Cerebellar nuclear complex (tissue), 1 donor: ENCODE measurements around the gene CCNL1.
"Not testable (repeated sequence)": the region's sequence is repeated elsewhere in the genome, so short reads cannot be mapped to it uniquely, and the experiment has no call there.

ENCODE experiments used
- DNase-seq, 2 experiments: peaks; one replicate each; lab custom pipeline; 2025; lab: John Stamatoyannopoulos, UW

The CCNL1 gene

GRCh38 chr3:157159762-157160657, at the start of gene CCNL1:
CCNL1 (minus strand) TSS chr3:157160147; CDS start chr3:157160094, 53 bp downstream.
- peak; percentile 45 to 61 for DNase-seq

GRCh38 chr3:157204880-157205279, 44.9 kb upstream of the CCNL1 start:
- DNase-seq: no peak

GRCh38 chr3:157204431-157204830, 44.5 kb upstream of the CCNL1 start:
- no peak for DNase-seq

DNA sequence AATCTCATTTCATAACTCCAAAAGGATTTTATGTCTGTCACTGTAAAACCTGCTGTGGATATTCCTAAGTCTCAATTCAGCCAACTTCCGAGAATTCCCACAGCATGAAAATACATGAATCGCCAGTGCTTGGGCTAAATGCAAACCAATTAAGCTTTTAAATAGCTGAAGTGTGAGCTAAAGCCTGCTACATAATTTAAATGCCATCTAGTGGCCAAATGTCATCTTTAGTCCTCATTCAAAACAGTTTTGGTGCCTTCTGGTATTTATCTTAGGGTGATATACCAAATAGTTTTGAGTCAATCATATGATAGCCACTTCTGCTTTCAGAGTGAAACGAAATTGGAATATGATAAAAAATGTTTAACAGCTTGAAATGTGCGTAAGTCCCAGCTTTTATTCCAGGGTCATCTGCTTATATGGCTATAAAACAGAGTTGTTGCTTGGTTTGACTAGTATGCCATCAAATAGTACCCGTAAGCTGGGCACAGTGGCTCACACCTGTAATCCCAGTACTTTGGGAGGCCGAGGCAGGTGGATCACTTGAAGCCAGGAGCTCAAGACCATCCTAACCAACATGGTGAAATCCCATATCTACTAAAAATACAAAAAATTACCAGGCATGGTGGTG, 41.8 kb upstream of the CCNL1 start:
- no peak for DNase-seq

DNA sequence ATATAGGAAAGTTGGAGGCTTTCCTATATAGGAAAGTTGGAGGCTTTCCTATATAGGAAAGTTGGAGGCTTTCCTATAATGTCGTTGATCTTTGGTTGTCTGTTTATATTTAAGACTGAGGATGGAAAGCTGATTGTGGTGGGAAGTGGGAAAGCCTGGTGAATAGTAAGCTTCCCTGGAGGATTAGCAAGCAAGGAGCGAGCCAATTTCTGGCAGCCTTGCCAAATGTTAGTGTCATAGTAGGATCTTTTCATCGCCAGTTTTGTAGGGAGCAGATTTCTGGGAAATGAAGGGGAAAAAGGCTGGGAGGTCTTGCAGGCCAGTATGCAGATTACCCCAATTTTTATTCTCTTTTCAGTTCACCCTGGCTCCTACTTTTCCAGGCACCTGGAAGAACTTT, 39.9 kb upstream of the CCNL1 start:
- DNase-seq: no peak

DNA sequence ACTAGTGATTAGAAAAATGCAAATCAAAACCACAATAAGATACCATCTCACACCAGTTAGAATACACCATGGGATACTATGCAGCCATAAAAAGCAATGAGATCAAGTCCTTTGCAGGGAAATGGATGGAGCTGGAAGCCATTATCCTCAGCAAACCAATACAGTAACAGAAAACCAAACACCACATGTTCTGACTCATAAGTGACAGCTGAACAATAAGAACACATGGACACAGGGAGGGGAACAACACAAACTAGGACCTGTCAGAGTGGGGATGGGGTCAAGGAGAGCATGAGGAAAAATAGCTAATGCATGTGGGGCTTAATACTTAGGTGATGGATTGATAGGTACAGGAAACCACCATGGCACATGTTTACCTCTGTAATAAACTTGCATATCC, 36.0 kb upstream of the CCNL1 start:
- no peak for DNase-seq

DNA sequence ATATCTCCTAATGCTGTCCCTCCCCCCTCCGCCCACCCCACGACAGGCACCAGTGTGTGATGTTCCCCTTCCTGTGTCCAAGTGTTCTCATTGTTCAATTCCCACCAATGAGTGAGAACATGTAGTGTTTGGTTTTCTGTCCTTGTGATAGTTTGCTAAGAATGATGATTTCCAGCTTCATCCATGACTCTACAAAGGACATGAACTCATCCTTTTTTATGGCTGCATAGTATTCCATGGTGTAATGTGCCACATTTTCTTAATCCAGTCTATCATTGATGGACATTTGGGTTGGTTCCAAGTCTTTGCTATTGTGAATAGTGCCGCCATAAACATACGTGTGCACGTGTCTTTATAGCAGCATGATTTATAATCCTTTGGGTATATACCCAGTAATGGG, 31.2 kb upstream of the CCNL1 start:
- not testable (repeated sequence) for DNase-seq

GRCh38 chr3:157190380-157190872, 30.5 kb upstream of the CCNL1 start:
- no peak for DNase-seq

GRCh38 chr3:157188391-157188790, 28.4 kb upstream of the CCNL1 start:
- no peak for DNase-seq

GRCh38 chr3:157182879-157183278, 22.9 kb upstream of the CCNL1 start:
- DNase-seq: no peak

- DNase-seq: no peak
Measured at GRCh38 chr3:157180262-157180661, 20.3 kb upstream of the CCNL1 start.

- DNase-seq: no peak
Measured at GRCh38 chr3:157179365-157179803, 19.4 kb upstream of the CCNL1 start.

DNA sequence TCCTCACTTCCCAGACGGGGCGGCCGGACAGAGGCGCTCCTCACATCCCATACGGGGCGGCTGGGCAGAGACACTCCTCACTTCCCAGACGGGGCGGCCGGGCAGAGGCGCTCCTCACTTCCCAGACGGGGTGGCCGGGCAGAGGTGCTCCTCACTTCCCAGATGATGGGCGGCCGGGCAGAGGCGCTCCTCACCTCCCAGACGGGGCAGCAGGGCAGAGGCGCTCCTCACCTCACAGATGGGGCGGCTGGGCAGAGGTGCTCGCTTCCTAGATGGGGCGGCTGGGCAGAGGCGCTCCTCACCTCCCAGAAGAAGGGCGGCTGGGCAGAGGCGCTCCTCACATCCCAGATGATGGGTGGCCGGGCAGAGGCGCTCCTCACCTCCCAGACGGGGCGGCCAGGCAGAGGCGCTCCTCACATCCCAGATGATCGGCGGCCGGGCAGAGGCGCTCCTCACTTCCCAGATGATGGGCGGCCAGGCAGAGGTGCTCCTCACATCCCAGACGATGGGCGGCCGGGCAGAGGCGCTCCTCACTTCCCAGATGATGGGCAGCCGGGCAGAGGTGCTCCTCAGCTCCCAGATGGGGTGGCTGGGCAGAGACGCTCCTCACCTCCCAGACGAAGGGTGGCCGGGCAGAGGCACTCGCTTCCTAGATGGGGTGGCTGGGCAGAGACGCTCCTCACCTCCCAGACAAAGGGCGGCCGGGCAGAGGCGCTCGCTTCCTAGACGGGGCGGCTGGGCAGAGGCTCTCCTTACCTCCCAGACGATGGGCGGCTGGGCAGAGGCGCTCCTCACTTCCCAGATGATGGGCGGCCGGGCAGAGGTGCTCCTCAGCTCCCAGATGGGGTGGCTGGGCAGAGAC, 18.8 kb upstream of the CCNL1 start:
- DNase-seq: not testable (repeated sequence)

- not testable (repeated sequence) for DNase-seq
Measured at GRCh38 chr3:157177801-157178453, 18.0 kb upstream of the CCNL1 start.

- no peak for DNase-seq
Measured at GRCh38 chr3:157176934-157177333, 17.0 kb upstream of the CCNL1 start.

DNA sequence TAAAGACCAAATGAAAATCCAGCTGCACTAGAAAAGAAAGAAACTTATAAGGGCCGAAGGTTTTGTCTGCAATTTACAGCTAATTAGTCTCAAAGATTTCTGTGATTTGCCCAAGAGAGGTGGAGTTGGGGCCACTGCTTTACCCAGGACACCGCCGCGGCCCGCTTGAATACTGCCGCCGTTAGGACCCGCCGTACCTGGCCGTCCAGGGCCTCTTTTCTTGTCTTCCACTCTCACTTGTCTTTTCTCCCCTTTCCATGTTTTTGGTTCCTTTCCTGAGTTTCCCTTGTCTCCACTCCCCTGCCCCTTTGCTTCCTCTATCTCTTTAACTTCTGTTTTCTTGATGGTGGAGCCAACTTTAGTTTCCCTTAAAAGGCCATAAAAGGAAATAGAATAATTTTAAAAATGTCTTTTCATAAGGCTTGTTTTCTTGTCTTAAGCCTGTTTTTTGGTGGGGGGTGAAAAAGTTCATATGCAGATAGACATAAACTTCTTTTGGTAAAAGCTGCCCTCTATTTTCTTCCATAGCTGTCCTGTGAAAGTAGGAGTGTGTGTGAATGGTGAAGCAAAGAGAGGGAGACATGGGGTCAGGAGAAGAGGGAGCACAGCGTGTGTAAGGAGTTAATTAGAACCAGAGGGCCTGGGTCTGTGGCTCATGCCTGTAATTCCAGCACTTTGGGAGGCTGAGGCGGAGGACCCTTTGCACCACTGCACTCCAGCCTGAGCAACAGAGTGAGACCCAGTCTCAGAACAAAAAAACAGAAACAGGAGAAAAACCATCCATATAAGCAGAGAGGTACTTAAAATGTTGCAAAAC, 16.0 kb upstream of the CCNL1 start:
- DNase-seq: peak in 1 of 2 experiments; percentile 3

- DNase-seq: peak; percentile 87 to 93
Measured at GRCh38 chr3:157174649-157175498, 14.9 kb upstream of the CCNL1 start.

DNA sequence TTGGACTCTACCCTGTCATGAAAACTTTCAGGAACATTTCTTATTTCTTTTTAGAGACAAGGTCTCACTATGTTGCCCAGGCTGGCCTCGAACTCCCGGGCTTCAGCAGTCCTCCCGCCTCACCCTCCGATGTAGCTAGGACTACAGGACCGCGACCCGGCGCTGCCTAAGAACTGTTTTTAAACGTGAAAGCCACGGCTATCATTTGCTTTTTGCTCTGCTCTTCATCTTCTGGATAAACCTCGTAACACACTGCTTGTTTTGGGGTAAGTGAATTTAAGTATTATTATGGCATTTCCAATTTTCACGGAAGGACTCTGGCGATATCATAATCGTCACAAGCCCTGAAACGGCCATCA, 14.3 kb upstream of the CCNL1 start:
- peak in 1 of 2 experiments; percentile 52 for DNase-seq

GRCh38 chr3:157173343-157173742, 13.4 kb upstream of the CCNL1 start:
- DNase-seq: not testable (repeated sequence)

- no peak for DNase-seq
Measured at GRCh38 chr3:157172746-157173145, 12.8 kb upstream of the CCNL1 start.
